ENCODE data around the gene ABHD4. TPM values are rescaled to one million over a fixed set of nuclear protein-coding genes. Genes with fewer than 3 reads are reported as not detected.
"Not testable (repeated sequence)": the region's sequence is repeated elsewhere in the genome, so short reads cannot be mapped to it uniquely, and the experiment has no call there.

ABHD4 gene
- total RNA-seq, 1 donor from 2014 or later, result 9.7 TPM

DNA sequence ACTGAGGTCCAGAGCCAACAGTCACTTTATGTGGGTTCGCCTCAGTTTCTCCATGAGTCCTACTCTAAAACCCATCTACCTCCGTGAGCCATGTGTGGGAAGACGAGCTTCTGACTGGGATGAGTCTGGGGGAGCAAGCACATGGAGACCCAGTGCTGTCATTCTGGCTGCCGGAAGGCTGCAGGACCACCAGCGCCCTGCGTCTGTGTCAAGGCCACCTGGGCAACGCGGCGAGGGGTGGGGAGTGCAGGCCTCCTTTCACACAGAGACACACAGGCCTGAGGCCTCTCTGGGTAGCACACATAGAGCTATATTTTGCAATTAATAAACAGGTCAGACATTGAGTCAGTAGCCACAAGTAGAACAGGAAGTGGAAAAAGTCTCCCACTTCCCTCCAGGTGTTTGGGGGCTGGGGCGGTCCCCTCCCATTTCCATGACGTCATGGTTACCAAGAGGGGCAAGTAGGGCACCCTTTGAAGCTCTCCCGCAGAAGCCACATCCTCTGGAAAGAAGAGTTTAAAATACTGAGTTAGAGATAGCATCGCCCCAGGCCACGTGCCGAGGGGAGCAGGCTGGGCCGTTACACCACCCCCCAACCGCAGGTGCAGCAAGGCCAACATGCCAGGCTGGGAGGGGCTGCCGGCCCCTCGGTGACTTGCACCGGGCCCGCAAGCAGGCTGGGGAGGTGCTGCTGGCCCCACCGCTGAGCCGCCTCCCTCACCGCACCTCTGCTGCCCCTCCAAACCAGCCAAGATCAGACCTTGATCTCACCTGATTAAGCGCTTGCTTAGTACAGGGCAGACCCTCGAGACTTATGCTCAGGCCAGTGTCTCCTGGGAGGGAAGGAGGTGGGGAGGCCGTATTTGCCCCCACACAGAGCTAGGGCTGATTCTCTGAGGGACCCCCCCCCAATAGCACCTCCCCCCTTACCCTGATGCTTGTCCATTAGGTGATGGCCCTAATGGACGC lies 41.8 kb upstream of the ABHD4 start:
- H3K27ac Mint-ChIP-seq, result peak overlapping the region; percentile 97
- H3K36me3 Mint-ChIP-seq (ENCODE audit: low read depth), result peaks cover 48% of the 10 kb centered on the region
- DNase-seq, result peak; percentile 99
- H3K4me3 Mint-ChIP-seq, result peak overlapping the region; percentile 90
- H3K27me3 Mint-ChIP-seq, result peaks cover 4% of the 10 kb centered on the region
- H3K4me1 Mint-ChIP-seq, result peaks cover 86% of the 10 kb centered on the region
- H3K9me3 Mint-ChIP-seq, result peaks cover 5% of the 10 kb centered on the region
- intact Hi-C loops (cut with micrococcal nuclease), result loop anchor here (1.0 to 10.0 kb wide), 14 partner anchors 19 to 1292 kb away; partner anchors contain the start of genes AJUBA, DAD1 and HNRNPC

DNA sequence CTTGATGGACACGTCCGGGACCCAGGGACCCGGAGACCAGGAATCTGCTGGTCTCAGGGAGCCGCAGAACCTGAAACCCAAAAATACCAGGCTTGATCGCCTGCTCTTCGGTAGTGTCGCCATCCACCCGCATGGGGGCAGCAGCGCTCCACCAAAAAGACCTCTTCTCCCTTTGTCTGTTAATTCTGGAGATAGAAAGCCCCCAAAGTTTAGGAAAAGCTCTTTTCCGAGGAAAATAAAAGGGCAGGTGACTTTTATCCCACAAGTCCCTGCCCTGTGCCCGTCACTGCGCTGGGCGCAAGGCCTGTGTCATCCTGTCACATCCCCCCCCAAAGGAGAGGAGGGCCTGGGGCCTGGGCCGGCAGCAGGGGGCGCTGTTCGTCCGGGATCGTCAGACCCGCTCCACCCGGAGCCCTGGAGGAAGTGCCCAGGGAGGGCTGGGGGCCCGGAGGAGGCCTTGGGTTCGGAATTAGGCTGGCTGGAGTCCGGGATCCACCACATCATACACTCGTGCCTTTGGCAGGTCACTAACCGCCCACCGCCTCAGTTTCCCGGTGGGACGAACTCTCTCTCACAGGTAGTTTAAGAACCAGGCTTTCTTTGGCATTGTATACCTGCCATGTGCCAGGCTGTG lies 41.0 kb upstream of the ABHD4 start:
- DNase-seq, result peak; percentile 97
- intact Hi-C loops (cut with micrococcal nuclease), result loop anchor here (1.0 to 10.0 kb wide), 17 partner anchors 13 to 1292 kb away; partner anchors contain the start of genes AJUBA, DAD1 and HNRNPC
- H3K4me3 Mint-ChIP-seq, result peak overlapping the region; percentile 90
- peaks cover 86% of the 10 kb centered on the region for H3K4me1 Mint-ChIP-seq
- H3K9me3 Mint-ChIP-seq, result peaks cover 5% of the 10 kb centered on the region
- H3K36me3 Mint-ChIP-seq (ENCODE audit: low read depth), result peaks cover 42% of the 10 kb centered on the region
- H3K27me3 Mint-ChIP-seq, result peaks cover 4% of the 10 kb centered on the region
- H3K27ac Mint-ChIP-seq, result peak overlapping the region; percentile 97

DNA sequence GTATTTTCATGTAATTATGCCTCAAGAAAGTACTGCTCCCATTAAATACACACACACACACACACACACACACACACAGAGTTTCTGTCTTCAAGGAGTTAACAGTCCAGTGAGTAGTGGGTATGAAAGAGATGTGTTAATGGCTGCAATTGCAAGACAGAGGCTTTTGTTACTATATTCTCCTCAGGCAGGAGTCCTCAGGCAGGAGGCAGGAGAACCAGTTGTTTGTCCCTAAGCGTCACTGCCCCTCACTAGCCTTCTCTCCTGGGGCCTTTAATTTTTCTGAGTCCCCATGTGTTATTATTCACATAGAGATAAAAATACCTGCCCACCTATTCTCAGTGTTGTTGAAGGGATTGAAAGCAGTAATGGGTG lies 40.3 kb upstream of the ABHD4 start:
- Mint-ChIP-seq H3K4me3 (peak overlapping the region; percentile 90), H3K36me3 (ENCODE audit: low read depth) (peaks cover 38% of the 10 kb centered on the region), H3K27me3 (peaks cover 4% of the 10 kb centered on the region), H3K27ac (peak overlapping the region; percentile 97), H3K4me1 (peaks cover 86% of the 10 kb centered on the region), H3K9me3 (peaks cover 5% of the 10 kb centered on the region)
- intact Hi-C loops (cut with micrococcal nuclease), result loop anchor here (1.0 to 10.0 kb wide), 14 partner anchors 12 to 1293 kb away; partner anchors contain the start of genes AJUBA and HNRNPC
- DNase-seq, result peak; percentile 74

DNA sequence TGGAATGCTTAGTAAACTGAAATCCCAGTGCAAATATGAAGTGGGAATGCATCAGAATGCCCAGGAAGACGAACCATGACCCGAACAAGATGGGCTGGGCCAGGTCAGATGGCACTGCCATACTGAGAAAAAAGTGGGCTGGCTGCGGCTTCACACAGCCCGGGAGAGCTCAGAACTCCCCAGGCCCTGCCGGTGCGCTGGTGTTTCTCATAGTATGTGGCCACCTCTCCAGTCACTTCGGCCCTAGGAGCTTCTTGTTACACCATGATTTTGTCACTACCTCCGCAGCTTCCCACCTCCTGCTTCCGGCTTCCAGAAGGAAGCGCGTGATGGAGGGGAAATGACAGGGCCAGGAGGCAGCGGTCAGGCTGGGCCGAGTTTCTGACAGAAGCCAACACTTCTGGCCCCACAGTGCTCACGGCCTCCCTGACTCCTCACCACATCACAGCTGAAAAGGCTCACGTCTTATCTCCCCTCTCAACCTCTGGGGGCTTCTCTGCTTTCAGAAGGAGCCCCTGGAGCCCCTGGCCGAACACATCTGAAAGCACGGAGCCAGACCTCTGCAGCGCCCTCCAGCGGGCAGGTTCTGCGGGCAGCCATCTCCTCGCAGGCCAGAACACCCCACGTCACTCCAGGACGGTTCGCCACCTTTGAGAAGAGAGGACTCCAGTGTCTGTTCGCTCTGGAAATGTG lies 39.7 kb upstream of the ABHD4 start:
- DNase-seq, result peak; percentile 88
- intact Hi-C loops (cut with micrococcal nuclease), result loop anchor here (5.0 to 10.0 kb wide), 7 partner anchors 244 to 1294 kb away; partner anchors contain the start of gene HNRNPC
- H3K4me3 Mint-ChIP-seq, result peak overlapping the region; percentile 90
- peaks cover 4% of the 10 kb centered on the region for H3K27me3 Mint-ChIP-seq
- peaks cover 5% of the 10 kb centered on the region for H3K9me3 Mint-ChIP-seq
- peaks cover 35% of the 10 kb centered on the region for H3K36me3 Mint-ChIP-seq (ENCODE audit: low read depth)
- peaks cover 86% of the 10 kb centered on the region for H3K4me1 Mint-ChIP-seq
- H3K27ac Mint-ChIP-seq, result peak overlapping the region; percentile 97

DNA sequence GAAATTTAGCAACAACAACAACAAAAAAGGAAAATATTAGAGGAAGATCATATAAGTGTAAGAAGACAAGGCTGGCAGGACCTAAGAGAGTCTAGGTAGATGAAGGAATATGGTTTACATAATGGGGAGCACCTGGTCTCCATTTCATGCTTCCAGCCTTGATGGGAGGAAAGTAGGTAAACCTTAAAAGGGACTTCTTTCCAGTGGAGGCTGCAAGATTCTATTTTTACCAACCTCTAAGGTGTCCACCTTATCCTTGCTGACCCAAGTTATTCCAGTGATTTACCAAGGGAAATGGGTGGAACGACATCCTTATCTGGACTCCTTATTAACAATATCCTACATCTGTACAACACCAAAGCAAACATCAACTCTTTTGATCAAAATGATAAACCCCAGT lies 39.1 kb upstream of the ABHD4 start:
- Mint-ChIP-seq H3K36me3 (ENCODE audit: low read depth) (peaks cover 33% of the 10 kb centered on the region), H3K9me3 (peaks cover 5% of the 10 kb centered on the region), H3K4me3 (peak overlapping the region; percentile 90)

DNA sequence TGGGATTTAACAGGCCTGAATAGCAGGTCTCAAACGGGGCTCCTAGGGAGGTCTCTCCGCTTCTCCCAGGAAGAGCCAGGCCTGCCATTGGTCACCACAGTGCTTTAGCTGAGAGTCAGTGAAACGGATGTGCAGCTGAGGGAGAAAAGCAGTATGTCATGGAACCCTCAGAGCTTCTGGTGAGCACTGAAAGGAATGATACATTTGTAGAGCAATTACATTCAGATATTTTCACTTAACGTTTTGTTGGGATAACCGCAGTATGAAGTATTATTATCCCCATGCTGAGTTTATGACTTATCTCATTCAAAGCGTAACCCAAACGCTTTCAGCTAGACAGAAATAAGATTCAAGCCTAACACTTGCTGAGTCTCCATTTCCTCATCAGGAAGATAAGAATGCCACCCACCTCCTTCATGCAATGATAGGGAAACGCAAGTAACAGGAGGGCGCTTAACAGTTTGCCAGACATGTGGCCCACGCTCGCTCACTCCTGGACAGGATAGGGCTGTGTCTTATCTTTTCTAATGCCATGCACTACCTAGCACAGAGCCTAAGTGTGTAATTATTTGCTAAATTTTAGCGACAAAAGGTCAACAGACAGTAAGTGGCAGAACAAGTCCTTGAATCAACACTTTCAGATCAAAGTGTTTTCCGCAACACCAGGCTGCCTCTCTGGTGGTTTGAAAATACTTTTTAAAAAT lies 37.3 kb upstream of the ABHD4 start:
- Mint-ChIP-seq H3K36me3 (ENCODE audit: low read depth) (peaks cover 43% of the 10 kb centered on the region), H3K27me3 (peaks cover 4% of the 10 kb centered on the region), H3K4me1 (peaks cover 86% of the 10 kb centered on the region), H3K4me3 (peak overlapping the region; percentile 78), H3K9me3 (peaks cover 5% of the 10 kb centered on the region), H3K27ac (peak overlapping the region; percentile 97)
- intact Hi-C loops (cut with micrococcal nuclease), result loop anchor here (1.0 to 2.0 kb wide), 2 partner anchors 28 to 358 kb away; partner anchors contain the start of genes DAD1 and RBM23
- DNase-seq, result peak; percentile 81

More for the DNA sequence above, 39.1 kb upstream of the ABHD4 start:
- Mint-ChIP-seq H3K4me1 (peaks cover 86% of the 10 kb centered on the region), H3K27me3 (peaks cover 4% of the 10 kb centered on the region), H3K27ac (peak overlapping the region; percentile 97)
- no peak for DNase-seq
- intact Hi-C loops (cut with micrococcal nuclease), result loop anchor here (5.0 to 10.0 kb wide), 7 partner anchors 244 to 1294 kb away; partner anchors contain the start of gene HNRNPC

DNA sequence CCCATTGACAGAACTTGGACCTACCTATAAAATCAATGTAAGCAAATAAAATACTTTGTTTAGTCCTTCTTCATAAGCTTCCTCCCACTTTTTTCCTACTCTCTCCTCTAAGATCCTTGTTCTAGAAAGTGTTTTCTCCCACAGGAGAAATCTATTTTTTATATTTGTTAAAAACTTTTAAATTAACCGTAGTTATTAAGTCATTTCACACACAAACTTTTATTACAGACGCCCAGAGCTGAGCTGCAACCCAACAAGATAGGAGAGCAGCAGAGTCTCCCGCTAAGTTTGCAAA lies 36.8 kb upstream of the ABHD4 start:
- Mint-ChIP-seq H3K9me3 (peaks cover 1% of the 10 kb centered on the region), H3K4me1 (peaks cover 86% of the 10 kb centered on the region), H3K27me3 (peaks cover 1% of the 10 kb centered on the region), H3K36me3 (ENCODE audit: low read depth) (peaks cover 42% of the 10 kb centered on the region), H3K4me3 (peak overlapping the region; percentile 78), H3K27ac (peak overlapping the region; percentile 97)
- DNase-seq, result no peak
- intact Hi-C loops (cut with micrococcal nuclease), result loop anchor here (1.0 to 2.0 kb wide), 2 partner anchors 28 to 357 kb away; partner anchors contain the start of genes DAD1 and RBM23

DNA sequence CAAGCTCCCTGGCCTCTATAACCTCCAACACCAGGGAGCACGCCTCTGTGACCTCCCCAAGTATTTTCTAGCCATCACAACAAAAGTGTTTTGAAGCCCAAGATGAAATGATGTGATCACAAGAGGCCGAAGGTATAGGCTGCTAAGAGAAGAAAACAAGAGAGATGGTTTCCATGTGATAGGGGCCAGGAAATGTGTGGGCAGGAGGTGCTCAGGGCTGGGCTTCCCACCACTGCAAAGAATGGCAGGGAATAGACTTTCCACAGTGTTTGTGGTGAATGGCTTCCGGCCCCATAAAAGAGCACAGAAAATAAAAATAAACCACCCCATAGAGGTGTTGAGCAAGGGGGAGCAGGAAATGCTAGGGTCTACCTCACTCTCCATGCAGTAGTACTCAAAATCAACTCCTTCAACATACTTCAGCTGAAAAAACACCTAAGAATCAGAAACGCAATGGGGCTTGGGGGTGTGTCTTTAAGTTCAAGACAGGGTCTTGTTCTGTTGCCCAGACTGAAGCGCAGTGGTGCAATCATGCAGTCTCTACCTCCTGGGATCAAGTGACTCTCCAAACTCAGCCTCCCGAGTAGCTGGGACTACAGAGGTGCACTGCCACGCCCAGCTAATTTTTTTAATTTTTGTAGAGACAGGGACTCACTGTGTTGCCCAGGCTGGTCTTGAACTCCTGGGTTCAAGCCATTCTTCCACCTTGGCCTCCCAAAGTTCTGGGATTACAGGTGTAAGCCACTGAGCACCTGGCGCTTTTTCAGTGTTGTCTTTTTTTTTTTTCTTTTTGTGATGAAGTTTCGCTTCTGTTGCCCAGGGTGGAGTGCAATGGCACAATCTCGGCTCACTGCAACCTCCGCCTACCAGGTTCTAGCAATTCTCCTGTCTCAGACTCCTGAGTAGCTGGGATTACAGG lies 36.2 kb upstream of the ABHD4 start:
- DNase-seq, result peak; percentile 95
- H3K9me3 Mint-ChIP-seq, result no peaks in the 10 kb centered on the region
- H3K4me1 Mint-ChIP-seq, result peaks cover 87% of the 10 kb centered on the region
- H3K4me3 Mint-ChIP-seq, result peak overlapping the region; percentile 78
- H3K36me3 Mint-ChIP-seq (ENCODE audit: low read depth), result peaks cover 44% of the 10 kb centered on the region
- intact Hi-C loops (cut with micrococcal nuclease), result loop anchor here (1.0 to 2.0 kb wide), 2 partner anchors 27 to 357 kb away; partner anchors contain the start of genes DAD1 and RBM23
- peak overlapping the region; percentile 97 for H3K27ac Mint-ChIP-seq
- no peaks in the 10 kb centered on the region for H3K27me3 Mint-ChIP-seq

DNA sequence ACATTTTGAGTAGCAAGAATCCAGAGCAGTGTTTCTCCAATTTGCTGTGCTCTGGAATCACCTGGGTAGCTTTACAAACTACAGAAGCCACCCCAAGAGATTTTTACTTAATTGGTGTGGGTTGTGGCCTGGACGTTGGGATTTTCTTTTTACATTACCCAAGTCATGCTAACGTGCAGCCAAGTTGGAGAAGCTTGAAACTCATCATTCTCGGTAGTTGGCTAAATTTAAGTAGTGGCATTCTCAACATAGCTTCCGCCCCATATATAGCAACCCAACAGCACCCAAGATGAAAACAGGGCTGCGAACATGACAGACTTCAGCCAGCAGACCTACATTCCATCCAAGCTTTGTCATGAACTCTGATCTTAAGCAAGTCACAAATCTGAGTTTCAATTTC lies 34.1 kb upstream of the ABHD4 start:
- peak overlapping the region; percentile 81 for H3K4me3 Mint-ChIP-seq
- no peaks in the 10 kb centered on the region for H3K9me3 Mint-ChIP-seq
- intact Hi-C loops (cut with micrococcal nuclease), result no loop called here
- DNase-seq, result peak; percentile 73
- H3K27ac Mint-ChIP-seq, result peak overlapping the region; percentile 97
- peaks cover 50% of the 10 kb centered on the region for H3K36me3 Mint-ChIP-seq (ENCODE audit: low read depth)
- peaks cover 86% of the 10 kb centered on the region for H3K4me1 Mint-ChIP-seq
- H3K27me3 Mint-ChIP-seq, result no peaks in the 10 kb centered on the region

DNA sequence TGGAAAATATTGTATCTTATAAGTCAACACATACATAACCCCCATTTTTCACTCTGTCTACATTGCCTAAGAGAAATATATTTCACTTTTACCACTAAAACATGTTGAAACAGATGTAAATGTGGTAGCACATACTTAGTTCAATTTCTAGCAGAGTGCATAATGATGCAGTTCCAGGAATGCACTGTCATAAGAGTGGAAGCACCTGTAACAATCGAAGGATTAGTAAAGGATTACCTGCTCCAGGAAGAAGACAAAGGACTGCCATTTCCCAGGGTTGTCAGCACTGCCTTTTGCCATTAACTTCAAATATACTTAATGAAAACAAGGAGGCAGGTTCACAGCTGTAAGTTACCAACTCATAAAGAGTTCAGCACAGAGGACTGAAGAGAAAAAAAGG lies 33.6 kb upstream of the ABHD4 start:
- Mint-ChIP-seq H3K9me3 (no peaks in the 10 kb centered on the region), H3K4me1 (peaks cover 86% of the 10 kb centered on the region), H3K36me3 (ENCODE audit: low read depth) (peaks cover 55% of the 10 kb centered on the region), H3K27me3 (no peaks in the 10 kb centered on the region), H3K27ac (peak overlapping the region; percentile 97), H3K4me3 (peak overlapping the region; percentile 81)
- intact Hi-C loops (cut with micrococcal nuclease), result no loop called here
- no peak for DNase-seq

DNA sequence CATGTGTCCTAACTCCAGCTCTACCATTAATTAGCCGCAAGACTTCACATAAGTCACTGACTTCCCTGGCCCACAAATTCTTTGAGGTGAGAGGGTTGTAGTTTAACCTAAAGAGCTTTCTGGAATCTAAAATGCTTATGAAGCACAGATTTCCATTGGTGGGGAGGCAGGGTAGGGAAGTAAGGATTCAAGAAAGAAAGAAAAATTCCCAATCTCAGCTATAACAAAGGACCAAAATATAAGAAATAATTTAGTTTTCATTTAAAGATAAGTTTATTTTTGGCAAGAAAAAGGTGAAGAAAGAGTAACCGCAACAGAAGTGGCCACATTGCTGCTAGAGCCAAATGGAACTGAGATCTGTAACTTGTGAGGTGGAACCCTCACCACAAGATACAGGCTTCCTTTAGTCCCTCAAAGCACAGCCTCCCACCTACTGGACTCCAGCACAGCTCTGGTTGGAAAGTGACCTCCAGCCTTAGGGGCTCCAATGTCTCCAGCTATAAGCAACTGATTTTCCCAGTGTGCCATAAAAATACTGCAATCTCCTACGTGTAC lies 32.6 kb upstream of the ABHD4 start:
- intact Hi-C loops (cut with micrococcal nuclease), result loop anchor here (5.0 kb wide), 1 partner anchor 33 kb away; no protein-coding TSS in a partner anchor
- peaks cover 82% of the 10 kb centered on the region for H3K4me1 Mint-ChIP-seq
- peaks cover 57% of the 10 kb centered on the region for H3K36me3 Mint-ChIP-seq (ENCODE audit: low read depth)
- H3K4me3 Mint-ChIP-seq, result peak overlapping the region; percentile 81
- peak overlapping the region; percentile 97 for H3K27ac Mint-ChIP-seq
- H3K9me3 Mint-ChIP-seq, result no peaks in the 10 kb centered on the region
- peak; percentile 74 for DNase-seq
- H3K27me3 Mint-ChIP-seq, result no peaks in the 10 kb centered on the region

DNA sequence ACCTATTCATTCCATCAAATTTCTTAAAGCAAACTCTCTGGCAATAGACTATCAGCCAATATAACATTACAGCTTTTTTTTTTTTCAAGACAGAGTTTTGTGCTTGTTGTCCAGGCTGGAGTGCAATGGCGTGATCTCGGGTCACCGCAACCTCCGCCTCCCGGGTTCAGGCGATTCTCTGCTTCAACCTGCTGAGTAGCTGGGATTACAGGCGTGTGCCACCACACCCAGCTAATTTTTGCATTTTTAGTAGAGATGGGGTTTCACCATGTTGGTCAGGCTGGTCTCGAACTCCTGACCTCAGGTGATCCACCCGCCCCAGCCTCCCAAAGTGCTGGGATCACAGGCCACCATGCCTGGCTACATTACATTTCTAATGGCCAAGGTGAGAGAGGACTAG lies 31.8 kb upstream of the ABHD4 start:
- intact Hi-C loops (cut with micrococcal nuclease), result loop anchor here (5.0 kb wide), 1 partner anchor 34 kb away; no protein-coding TSS in a partner anchor
- peak; percentile 64 for DNase-seq
- peak overlapping the region; percentile 74 for H3K4me3 Mint-ChIP-seq
- H3K27ac Mint-ChIP-seq, result peak overlapping the region; percentile 97
- H3K27me3 Mint-ChIP-seq, H3K9me3 Mint-ChIP-seq: not testable (repeated sequence)
- peaks cover 59% of the 10 kb centered on the region for H3K36me3 Mint-ChIP-seq (ENCODE audit: low read depth)
- peaks cover 78% of the 10 kb centered on the region for H3K4me1 Mint-ChIP-seq
